BLaER1 treated with 17β-estradiol and CSF1 and Interleukin-3, amounts not matched to agents 10 nM and 100 nM (cell line): ENCODE results near the gene CCDC85C.
A peak's percentile ranks its signal among the peaks of the same experiment; 100 is the strongest.

Experiments
- H3K27ac ChIP-seq, 11 experiments: shearing (Covaris generic); formaldehyde crosslinking; 2 replicates each; pipeline ENCODE4 v1.8.1; 2022
- H3K27me3 ChIP-seq, 11 experiments: shearing (Covaris generic); formaldehyde crosslinking; 2 replicates each; pipeline ENCODE4 v1.8.1; 2022
- H3K36me3 ChIP-seq, 11 experiments: shearing (Covaris generic); formaldehyde crosslinking; 2 replicates each; pipeline ENCODE4 v1.8.1; 2022
- H3K4me1 ChIP-seq, 10 experiments: shearing (Covaris generic); formaldehyde crosslinking; 2 replicates each; pipeline ENCODE4 v1.8.1; 2022
- H3K4me2 ChIP-seq, 11 experiments: shearing (Covaris generic); formaldehyde crosslinking; 2 replicates each; pipeline ENCODE4 v1.8.1; 2022
- H3K4me3 ChIP-seq, 10 experiments: shearing (Covaris generic); formaldehyde crosslinking; 2 replicates each; pipeline ENCODE4 v1.8.1; 2022
- H3K9ac ChIP-seq, 11 experiments: shearing (Covaris generic); formaldehyde crosslinking; 2 replicates each; pipeline ENCODE4 v1.8.1; 2022
- H3K9me3 ChIP-seq, 11 experiments: shearing (Covaris generic); formaldehyde crosslinking; replicated peaks in 1 of 11; 2 replicates each; pipeline ENCODE4 v1.8.1; 2022
- H4K20me1 ChIP-seq, 11 experiments: shearing (Covaris generic); formaldehyde crosslinking; 2 replicates each; pipeline ENCODE4 v1.8.1; 2022
- Cebpa-rat ChIP-seq, 11 experiments: shearing (Covaris generic); IDR thresholded peaks; 2 replicates each; pipeline ENCODE4 v1.8.1; 2022

Gene CCDC85C

GRCh38 chr14:99478128-99478527 lies 125.9 kb downstream of the CCDC85C start:
- H3K36me3 ChIP-seq = peaks cover 0 to 8% (median 0%) of the 10 kb centered on the region in 11 experiments; a peak in 3 of 22 replicates
- H3K4me1 ChIP-seq = peaks cover 39 to 69% (median 49%) of the 10 kb centered on the region in 10 experiments
- peaks cover 72 to 92% (median 85%) of the 10 kb centered on the region in 11 experiments for H4K20me1 ChIP-seq
- peak overlapping the region; percentile 80 to 98 (median 91) for H3K4me2 ChIP-seq
- no peaks in the 10 kb centered on the region for H3K27me3 ChIP-seq
- no peaks in the 10 kb centered on the region for H3K9me3 ChIP-seq
- H3K9ac ChIP-seq = peak overlapping the region in 6 of 11 experiments; percentile 94 to 98 (median 95); a peak in 5 of 22 replicates
- TF ChIP-seq Cebpa-rat (IDR thresholded peaks at IDR 0.05) = no peak
- H3K27ac ChIP-seq = no peak overlapping the region; a peak in 1 of 22 replicates
- H3K4me3 ChIP-seq = peak overlapping the region in 1 of 10 experiments; percentile 96; a peak in 1 of 20 replicates

DNA sequence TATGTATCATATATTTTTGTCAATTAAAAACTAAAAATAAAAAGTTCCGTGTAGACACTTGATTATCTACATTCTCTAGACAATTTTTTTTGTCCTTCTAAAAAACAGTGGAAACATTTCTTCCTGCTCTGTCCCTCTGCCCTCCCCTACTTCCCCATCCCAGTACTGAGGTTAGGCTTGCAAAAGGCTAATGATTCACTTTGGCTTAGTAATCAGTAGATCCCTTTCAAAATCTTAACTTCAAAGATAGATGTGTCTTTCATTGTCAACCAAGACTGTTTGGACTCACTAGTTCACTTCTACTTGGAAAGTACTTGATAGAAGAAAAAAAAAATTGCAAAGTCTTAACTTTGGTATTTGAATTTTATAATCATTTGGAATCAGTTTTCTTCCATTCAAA lies 127.1 kb downstream of the CCDC85C start:
- Histone ChIP-seq H3K9me3 (no peaks in the 10 kb centered on the region), H3K4me3 (no peak overlapping the region), H3K9ac (peak overlapping the region in 2 of 11 experiments; percentile 31 to 32; a peak in 2 of 22 replicates), H3K36me3 (peaks cover 0 to 8% (median 0%) of the 10 kb centered on the region in 11 experiments; a peak in 3 of 22 replicates), H3K4me1 (peaks cover 28 to 61% (median 40%) of the 10 kb centered on the region in 10 experiments), H3K27me3 (no peaks in the 10 kb centered on the region), H4K20me1 (peaks cover 73 to 92% (median 85%) of the 10 kb centered on the region in 11 experiments), H3K27ac (peak overlapping the region in 6 of 11 experiments; percentile 6 to 51 (median 23); a peak in 11 of 22 replicates), H3K4me2 (peak overlapping the region; percentile 8 to 95 (median 79); a peak in 17 of 22 replicates)
- TF ChIP-seq Cebpa-rat (IDR thresholded peaks at IDR 0.05) = no peak

DNA sequence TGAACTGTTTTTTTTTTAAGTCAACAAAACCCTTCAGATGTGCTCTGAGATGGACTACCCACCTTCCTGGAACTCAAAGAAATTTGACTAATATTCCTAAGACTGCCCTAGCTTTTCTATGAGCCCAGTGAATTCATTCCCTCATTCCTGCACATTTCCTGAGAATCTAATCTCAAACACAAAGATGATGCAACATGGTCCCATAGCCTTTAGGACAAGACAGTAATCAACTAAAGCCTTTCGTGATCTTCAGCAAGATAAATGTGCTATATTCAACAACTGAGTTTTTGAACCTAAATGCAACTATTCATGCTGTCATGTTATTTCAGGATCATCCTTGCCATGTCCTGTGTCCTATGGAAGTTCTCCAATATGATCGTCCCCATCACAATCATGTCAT lies 128.3 kb downstream of the CCDC85C start:
- Histone ChIP-seq H3K4me2 (peak overlapping the region in 4 of 11 experiments; percentile 79 to 91 (median 84); a peak in 6 of 22 replicates), H3K9ac (no peak overlapping the region), H3K4me1 (peaks cover 28 to 64% (median 41%) of the 10 kb centered on the region in 10 experiments), H3K27ac (no peak overlapping the region), H3K9me3 (no peaks in the 10 kb centered on the region), H3K36me3 (peaks cover 0 to 8% (median 0%) of the 10 kb centered on the region in 11 experiments; a peak in 3 of 22 replicates), H3K4me3 (no peak overlapping the region), H3K27me3 (no peaks in the 10 kb centered on the region), H4K20me1 (peaks cover 85 to 99% (median 94%) of the 10 kb centered on the region in 11 experiments)
- TF ChIP-seq Cebpa-rat (IDR thresholded peaks at IDR 0.05) = no peak

- Histone ChIP-seq H3K36me3 (peaks cover 0 to 8% (median 0%) of the 10 kb centered on the region in 11 experiments; a peak in 3 of 22 replicates), H3K27ac (no peak overlapping the region), H3K27me3 (no peaks in the 10 kb centered on the region), H3K4me1 (peaks cover 30 to 69% (median 45%) of the 10 kb centered on the region in 10 experiments), H3K4me2 (peak overlapping the region in 2 of 11 experiments; percentile 10 to 79; a peak in 2 of 22 replicates), H3K4me3 (no peak overlapping the region), H3K9ac (no peak overlapping the region), H4K20me1 (peaks cover 90 to 100% (median 98%) of the 10 kb centered on the region in 11 experiments), H3K9me3 (no peaks in the 10 kb centered on the region)
- TF ChIP-seq Cebpa-rat (IDR thresholded peaks at IDR 0.05) = no peak
Measured at GRCh38 chr14:99475179-99475578, 128.8 kb downstream of the CCDC85C start.

- H3K9me3 ChIP-seq = no peaks in the 10 kb centered on the region
- no peaks in the 10 kb centered on the region for H3K27me3 ChIP-seq
- H3K9ac ChIP-seq = no peak overlapping the region
- no peak overlapping the region for H3K27ac ChIP-seq
- peaks cover 92 to 100% (median 100%) of the 10 kb centered on the region in 11 experiments for H4K20me1 ChIP-seq
- no peak overlapping the region for H3K4me3 ChIP-seq
- peaks cover 31 to 67% (median 47%) of the 10 kb centered on the region in 10 experiments for H3K4me1 ChIP-seq
- TF ChIP-seq Cebpa-rat (IDR thresholded peaks at IDR 0.05) = no peak
- peaks cover 0 to 4% (median 0%) of the 10 kb centered on the region in 11 experiments; a peak in 3 of 22 replicates for H3K36me3 ChIP-seq
- peak overlapping the region in 3 of 11 experiments; percentile 2 to 8 (median 5); a peak in 1 of 22 replicates for H3K4me2 ChIP-seq
Measured at GRCh38 chr14:99473458-99473857, 130.5 kb downstream of the CCDC85C start.

DNA sequence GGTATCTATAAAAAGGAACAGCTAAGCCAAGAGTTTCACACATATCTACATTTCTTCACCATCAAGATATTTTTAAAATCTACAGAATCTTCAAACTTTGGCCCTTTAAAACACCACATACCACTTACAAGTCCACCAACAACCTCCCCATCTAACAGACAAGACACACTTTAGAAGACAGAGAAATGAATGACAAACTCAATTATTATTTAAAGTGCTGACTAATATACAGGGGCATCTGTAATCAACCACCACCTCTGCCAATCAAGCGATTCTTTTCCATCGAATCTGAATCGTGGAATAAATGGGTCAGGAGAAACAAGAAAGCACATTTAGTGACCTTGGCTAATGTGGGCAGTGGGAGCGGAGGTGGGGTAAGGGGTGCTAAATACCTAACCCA lies 131.1 kb downstream of the CCDC85C start:
- no peak overlapping the region for H3K27ac ChIP-seq
- peaks cover 92 to 100% (median 100%) of the 10 kb centered on the region in 11 experiments for H4K20me1 ChIP-seq
- H3K4me3 ChIP-seq = no peak overlapping the region
- H3K4me2 ChIP-seq = no peak overlapping the region
- peaks cover 31 to 67% (median 46%) of the 10 kb centered on the region in 10 experiments for H3K4me1 ChIP-seq
- H3K27me3 ChIP-seq = no peaks in the 10 kb centered on the region
- no peak for TF ChIP-seq Cebpa-rat (IDR thresholded peaks at IDR 0.05)
- no peak overlapping the region for H3K9ac ChIP-seq
- peaks cover 0 to 3% (median 0%) of the 10 kb centered on the region in 11 experiments; a peak in 2 of 22 replicates for H3K36me3 ChIP-seq
- no peaks in the 10 kb centered on the region for H3K9me3 ChIP-seq

GRCh38 chr14:99471731-99472130 lies 132.3 kb downstream of the CCDC85C start:
- Histone ChIP-seq H3K4me1 (peaks cover 32 to 64% (median 45%) of the 10 kb centered on the region in 10 experiments), H3K4me2 (no peak overlapping the region), H3K27ac (no peak overlapping the region), H3K9ac (no peak overlapping the region), H3K4me3 (no peak overlapping the region), H3K9me3 (no peaks in the 10 kb centered on the region), H4K20me1 (peaks cover 96 to 100% (median 100%) of the 10 kb centered on the region in 11 experiments), H3K36me3 (peaks cover 0 to 14% (median 8%) of the 10 kb centered on the region in 11 experiments; a peak in 13 of 22 replicates), H3K27me3 (no peaks in the 10 kb centered on the region)
- TF ChIP-seq Cebpa-rat (IDR thresholded peaks at IDR 0.05) = no peak

DNA sequence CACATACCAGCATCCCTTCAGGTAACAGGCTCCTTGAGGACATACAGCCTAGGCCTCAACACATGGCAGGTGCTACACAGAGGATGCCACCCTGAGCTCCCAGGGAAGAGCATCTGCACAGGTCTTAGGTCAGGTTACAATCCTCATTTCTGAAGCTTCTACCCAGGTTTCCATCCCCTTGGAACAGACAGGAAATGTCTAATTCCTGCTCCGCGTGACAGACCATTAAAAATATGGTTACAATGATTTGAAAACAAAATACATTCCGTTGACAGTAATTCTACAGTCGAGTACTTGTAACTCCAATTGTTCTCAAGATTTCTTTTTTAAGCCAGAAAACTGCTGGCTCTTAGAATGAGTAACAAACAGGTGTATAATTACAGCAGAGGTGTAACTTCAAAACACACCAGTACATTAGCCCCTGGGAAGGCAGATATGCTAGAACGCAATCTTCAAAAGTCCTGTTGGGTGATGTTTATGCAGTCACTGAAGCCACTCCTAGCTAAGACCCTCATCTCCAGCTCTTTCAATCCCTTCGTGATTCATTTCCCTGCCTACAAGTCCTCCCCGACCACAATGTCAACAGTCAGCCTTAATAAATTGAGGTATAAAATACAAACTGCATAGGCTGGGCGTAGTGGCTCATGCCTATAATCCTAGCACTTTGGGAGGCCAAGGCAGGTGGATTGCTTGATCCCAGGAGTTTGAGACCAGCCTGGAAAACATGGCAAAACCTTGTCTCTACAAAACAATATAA lies 135.0 kb downstream of the CCDC85C start:
- H3K27ac ChIP-seq = no peak overlapping the region
- peak overlapping the region in 3 of 11 experiments; percentile 1 to 42 (median 21); a peak in 4 of 22 replicates for H3K4me2 ChIP-seq
- H3K36me3 ChIP-seq = peaks cover 26 to 41% (median 33%) of the 10 kb centered on the region in 11 experiments
- peaks cover 26 to 46% (median 37%) of the 10 kb centered on the region in 10 experiments for H3K4me1 ChIP-seq
- 0 out of 22 replicates have a peak overlapping the region, but pooled peaks of 2 of the 11 experiments have one; percentile 1 to 14 for H3K9ac ChIP-seq
- H3K4me3 ChIP-seq = no peak overlapping the region
- no peaks in the 10 kb centered on the region for H3K27me3 ChIP-seq
- no peaks in the 10 kb centered on the region for H3K9me3 ChIP-seq
- H4K20me1 ChIP-seq = peaks cover 96 to 100% (median 100%) of the 10 kb centered on the region in 11 experiments
- TF ChIP-seq Cebpa-rat (IDR thresholded peaks at IDR 0.05) = no peak

GRCh38 chr14:99468081-99468480 lies 135.9 kb downstream of the CCDC85C start:
- Histone ChIP-seq H4K20me1 (peaks cover 92 to 100% (median 99%) of the 10 kb centered on the region in 11 experiments), H3K4me1 (peaks cover 17 to 43% (median 37%) of the 10 kb centered on the region in 10 experiments), H3K36me3 (peaks cover 35 to 50% (median 42%) of the 10 kb centered on the region in 11 experiments), H3K27ac (no peak overlapping the region), H3K4me2 (peak overlapping the region in 8 of 11 experiments; percentile 1 to 42 (median 21); a peak in 4 of 22 replicates), H3K9me3 (no peaks in the 10 kb centered on the region), H3K4me3 (no peak overlapping the region), H3K9ac (no peak overlapping the region), H3K27me3 (no peaks in the 10 kb centered on the region)
- no peak for TF ChIP-seq Cebpa-rat (IDR thresholded peaks at IDR 0.05)
